A549 treated with DMSO at 1 μM for 4 hours (cell line): Measurements from ENCODE around the gene TPM1. TPM values are rescaled to one million over a fixed set of nuclear protein-coding genes. Genes with fewer than 3 reads are reported as not detected.

Source experiments
- total RNA-seq: library from RNA; stranded (reverse); fragments of 200-300 nt; extraction: Qiagen RNA extraction; gene quantifications from 5 replicates; pipeline ENCODE4 v1.2.3, GENCODE V29; 2022; ENCODE audit warnings: low read depth

The TPM1 gene
- 465 to 572 TPM (median 495 TPM) in 5 replicates for total RNA-seq

GRCh38 chr15:63041974-63042876 is at the start of gene TPM1:
Gene TPM1, plus strand, starts transcription at chr15:63042747. Its CDS starts 83 bp downstream, at chr15:63042830.

Other genes starting within 250 kb of the TPM1 start
- 23.4 to 32.5 TPM (median 27.5 TPM) in 5 replicates for gene LACTB, start 79.1 kb downstream of the TPM1 start, total RNA-seq
- gene RPS27L, start 114.7 kb downstream of the TPM1 start, total RNA-seq = 359 to 433 TPM (median 395 TPM) in 5 replicates
- 9.9 to 18.8 TPM (median 16.7 TPM) in 5 replicates for gene RAB8B, start 146.9 kb downstream of the TPM1 start, total RNA-seq
- 16.0 to 23.5 TPM (median 22.5 TPM) in 5 replicates for gene APH1B, start 234.9 kb downstream of the TPM1 start, total RNA-seq